ENCODE results near the gene NCK1.
A peak's percentile ranks its signal among the peaks of the same experiment; 100 is the strongest.

The NCK1 gene

GRCh38 chr3:136957751-136958288 is 95.8 kb downstream of the NCK1 start, which contains the start of gene IL20RB:
IL20RB (plus strand) TSS chr3:136957983; CDS start chr3:136958114, 131 bp downstream.
- DNase-seq (ENCODE audit: low read depth), result no peak
- H3K4me3 ChIP-seq (ENCODE audit: low read depth, low read length), result no peak within 1 kb of the TSS
- TF ChIP-seq POLR2A (IDR thresholded peaks at IDR 0.05; ENCODE audit: extremely low read depth, insufficient read length), result no peak
- TF ChIP-seq MYC (IDR thresholded peaks at IDR 0.05; ENCODE audit: low read depth, low read length), result no peak
- no peak for TF ChIP-seq CTCF (IDR thresholded peaks at IDR 0.05; ENCODE audit: low read depth, low read length)
- TF ChIP-seq MAX (IDR thresholded peaks at IDR 0.05; ENCODE audit: low read depth, low read length), result no peak

GRCh38 chr3:136958939-136959338 is 96.9 kb downstream of the NCK1 start:
- no peak for DNase-seq (ENCODE audit: low read depth)
- no peak for TF ChIP-seq CTCF (IDR thresholded peaks at IDR 0.05; ENCODE audit: low read depth, low read length)
- TF ChIP-seq MYC (IDR thresholded peaks at IDR 0.05; ENCODE audit: low read depth, low read length), result no peak
- TF ChIP-seq POLR2A (IDR thresholded peaks at IDR 0.05; ENCODE audit: extremely low read depth, insufficient read length), result no peak
- TF ChIP-seq MAX (IDR thresholded peaks at IDR 0.05; ENCODE audit: low read depth, low read length), result no peak
- H3K4me3 ChIP-seq (ENCODE audit: low read depth, low read length), result no peak overlapping the region

GRCh38 chr3:136959599-136959998 is 97.6 kb downstream of the NCK1 start:
- no peak overlapping the region for H3K4me3 ChIP-seq (ENCODE audit: low read depth, low read length)
- DNase-seq (ENCODE audit: low read depth), result no peak
- TF ChIP-seq CTCF (IDR thresholded peaks at IDR 0.05; ENCODE audit: low read depth, low read length) (no peak), POLR2A (IDR thresholded peaks at IDR 0.05; ENCODE audit: extremely low read depth, insufficient read length) (no peak), MAX (IDR thresholded peaks at IDR 0.05; ENCODE audit: low read depth, low read length) (no peak), MYC (IDR thresholded peaks at IDR 0.05; ENCODE audit: low read depth, low read length) (no peak)

- no peak overlapping the region for H3K4me3 ChIP-seq (ENCODE audit: low read depth, low read length)
- peak; percentile 38 for DNase-seq (ENCODE audit: low read depth)
These were observed 99.1 kb downstream of the NCK1 start for GRCh38 chr3:136960838-136961836.

More at GRCh38 chr3:136960838-136961836, 99.1 kb downstream of the NCK1 start:
- TF ChIP-seq MAX (IDR thresholded peaks at IDR 0.05; ENCODE audit: low read depth, low read length) (no peak), MYC (IDR thresholded peaks at IDR 0.05; ENCODE audit: low read depth, low read length) (no peak), POLR2A (IDR thresholded peaks at IDR 0.05; ENCODE audit: extremely low read depth, insufficient read length) (no peak), CTCF (IDR thresholded peaks at IDR 0.05; ENCODE audit: low read depth, low read length) (no peak)
